GOT3 (cell line): Measurements from ENCODE around the gene COQ6.
"Not testable (repeated sequence)": the region's sequence is repeated elsewhere in the genome, so short reads cannot be mapped to it uniquely, and the experiment has no call there.

Experiments
- DNase-seq: peaks from one replicate; lab custom pipeline; 2025; ENCODE audit warnings: mixed read lengths; lab: John Stamatoyannopoulos, UW

Gene COQ6

GRCh38 chr14:73988065-73988464 lies 38.0 kb downstream of the COQ6 start:
- no peak for DNase-seq

GRCh38 chr14:73988656-73989055 lies 38.6 kb downstream of the COQ6 start:
- not testable (repeated sequence) for DNase-seq

DNA sequence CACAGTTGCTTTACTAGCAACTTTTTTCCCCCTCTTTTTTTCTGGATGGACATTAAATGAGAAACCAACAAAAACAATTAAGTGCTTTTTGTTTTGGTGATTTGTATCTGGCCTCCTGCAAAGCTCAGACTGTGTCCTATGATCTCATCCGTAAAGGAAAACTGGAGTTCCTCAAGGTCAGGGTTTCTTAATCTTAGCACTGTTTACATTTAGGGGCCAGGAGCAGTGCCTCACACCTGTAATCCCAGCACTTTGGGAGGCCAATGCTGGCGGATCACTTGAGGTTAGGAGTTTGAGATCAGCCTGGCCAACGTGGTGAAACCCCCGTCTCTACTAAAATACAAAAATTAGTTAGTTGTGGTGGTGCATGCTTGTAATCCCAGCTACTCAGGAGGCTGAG lies 41.0 kb downstream of the COQ6 start:
- DNase-seq = no peak

- not testable (repeated sequence) for DNase-seq
Measured at GRCh38 chr14:73994926-73995325, 44.8 kb downstream of the COQ6 start.

GRCh38 chr14:73995977-73996378 lies 45.9 kb downstream of the COQ6 start:
- DNase-seq = no peak

DNA sequence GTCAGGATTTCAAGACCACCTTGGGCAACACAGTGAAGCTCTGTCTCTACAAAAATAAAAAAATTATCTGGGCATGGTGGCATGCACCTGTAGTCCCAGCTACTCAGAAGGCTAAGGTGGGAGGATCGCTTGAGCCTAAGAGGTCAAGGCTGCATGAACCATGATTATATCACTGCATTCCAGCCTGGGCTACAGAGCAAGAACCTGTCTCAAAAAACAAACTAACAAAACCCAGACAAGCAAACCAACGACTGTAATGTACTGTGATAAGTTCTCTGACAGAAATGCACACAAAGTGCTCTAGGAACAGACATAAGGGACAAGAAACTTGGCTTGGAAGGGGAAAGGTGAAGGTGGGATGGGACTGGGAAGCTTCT lies 46.6 kb downstream of the COQ6 start:
- DNase-seq = no peak

DNA sequence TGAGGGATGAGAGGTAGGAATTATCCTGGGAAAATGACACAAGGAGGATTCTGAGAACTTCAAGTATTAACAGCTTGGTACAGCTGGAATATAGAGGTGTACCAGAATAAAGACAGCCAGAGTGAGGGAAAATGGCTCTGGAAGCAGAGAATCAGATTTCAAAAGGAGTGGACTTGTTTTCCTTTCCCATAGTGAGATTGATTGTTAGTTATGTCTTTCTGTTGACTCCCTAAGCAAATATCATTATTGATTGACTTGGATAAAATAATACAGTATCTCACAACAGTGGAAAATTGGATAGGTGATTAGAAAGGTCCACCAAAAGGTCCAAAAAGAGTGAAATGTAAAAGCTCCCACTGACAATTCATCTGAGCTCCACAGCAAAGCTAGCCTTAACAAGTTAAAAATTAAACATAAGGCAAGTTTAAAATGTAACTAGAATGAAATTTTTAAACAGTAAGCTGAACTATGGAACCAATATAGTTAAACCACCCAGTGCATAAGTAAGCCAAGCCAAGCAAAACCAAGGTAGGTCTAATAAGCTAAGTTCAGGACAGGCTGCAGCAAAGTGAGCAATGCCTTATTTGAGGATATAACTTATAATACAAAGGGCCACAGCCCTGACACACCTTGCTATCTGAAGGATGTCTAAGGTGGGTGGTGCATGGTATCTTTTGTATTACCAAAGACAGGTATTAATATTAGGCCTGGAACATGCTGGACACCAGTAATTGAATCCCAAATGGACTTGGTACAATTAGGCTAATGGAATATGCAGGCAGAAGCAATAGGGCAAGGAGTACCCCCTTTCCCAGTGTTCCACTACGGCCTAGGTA lies 47.2 kb downstream of the COQ6 start:
- DNase-seq = no peak

GRCh38 chr14:73997944-73998447 lies 47.9 kb downstream of the COQ6 start:
- no peak for DNase-seq

- no peak for DNase-seq
Measured at GRCh38 chr14:73998726-73999125, 48.6 kb downstream of the COQ6 start.

DNA sequence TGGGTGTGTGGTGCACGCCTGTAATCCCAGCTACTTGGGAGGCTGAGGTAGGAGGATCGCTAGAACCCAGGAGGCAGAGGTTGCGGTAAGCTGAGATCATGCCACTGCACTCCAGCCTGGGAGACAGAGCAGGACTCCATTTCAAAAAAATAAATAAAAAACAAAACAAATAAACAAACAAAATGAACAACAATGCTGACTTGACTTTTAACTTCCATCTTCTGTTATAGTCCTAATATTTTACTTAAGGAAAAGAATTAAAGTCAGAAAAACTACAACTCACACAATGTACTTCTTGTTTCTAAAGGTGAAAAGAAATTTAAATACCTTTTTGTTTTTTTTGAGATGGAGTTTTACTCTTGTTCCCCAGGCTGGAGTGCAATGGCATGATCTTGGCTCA lies 55.6 kb downstream of the COQ6 start:
- not testable (repeated sequence) for DNase-seq

DNA sequence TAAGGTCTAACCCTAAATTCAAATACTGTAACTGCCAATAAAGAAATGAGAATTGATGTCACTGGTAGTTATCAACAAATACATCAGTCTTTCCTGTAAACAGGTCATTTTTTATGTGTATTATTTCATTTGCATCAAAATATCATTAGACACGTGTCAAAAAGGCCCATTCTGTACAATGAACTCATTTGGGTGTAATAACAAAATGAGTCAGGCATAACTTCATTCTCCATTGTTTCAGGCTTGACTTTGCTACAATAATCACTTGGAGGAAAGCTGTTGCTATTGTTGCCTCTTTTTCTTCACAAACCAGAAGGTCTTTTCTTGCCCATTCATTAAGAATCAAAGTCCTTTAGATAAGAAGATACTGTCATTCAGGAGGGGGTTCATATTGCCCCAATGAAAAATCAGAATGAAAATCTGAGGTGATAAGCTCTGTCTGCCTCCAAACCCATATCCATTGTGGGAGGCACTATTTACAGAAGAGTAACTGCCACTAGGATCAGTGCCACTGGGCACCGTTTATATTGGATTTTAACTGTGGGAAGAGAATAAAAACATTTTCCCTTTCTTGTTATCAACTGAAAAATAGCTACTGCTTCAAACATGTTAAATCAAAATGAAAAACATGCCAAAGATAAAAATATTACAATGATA lies 58.9 kb downstream of the COQ6 start:
- DNase-seq = no peak
